ENCODE measurements around the gene TMEM100.

DNA sequence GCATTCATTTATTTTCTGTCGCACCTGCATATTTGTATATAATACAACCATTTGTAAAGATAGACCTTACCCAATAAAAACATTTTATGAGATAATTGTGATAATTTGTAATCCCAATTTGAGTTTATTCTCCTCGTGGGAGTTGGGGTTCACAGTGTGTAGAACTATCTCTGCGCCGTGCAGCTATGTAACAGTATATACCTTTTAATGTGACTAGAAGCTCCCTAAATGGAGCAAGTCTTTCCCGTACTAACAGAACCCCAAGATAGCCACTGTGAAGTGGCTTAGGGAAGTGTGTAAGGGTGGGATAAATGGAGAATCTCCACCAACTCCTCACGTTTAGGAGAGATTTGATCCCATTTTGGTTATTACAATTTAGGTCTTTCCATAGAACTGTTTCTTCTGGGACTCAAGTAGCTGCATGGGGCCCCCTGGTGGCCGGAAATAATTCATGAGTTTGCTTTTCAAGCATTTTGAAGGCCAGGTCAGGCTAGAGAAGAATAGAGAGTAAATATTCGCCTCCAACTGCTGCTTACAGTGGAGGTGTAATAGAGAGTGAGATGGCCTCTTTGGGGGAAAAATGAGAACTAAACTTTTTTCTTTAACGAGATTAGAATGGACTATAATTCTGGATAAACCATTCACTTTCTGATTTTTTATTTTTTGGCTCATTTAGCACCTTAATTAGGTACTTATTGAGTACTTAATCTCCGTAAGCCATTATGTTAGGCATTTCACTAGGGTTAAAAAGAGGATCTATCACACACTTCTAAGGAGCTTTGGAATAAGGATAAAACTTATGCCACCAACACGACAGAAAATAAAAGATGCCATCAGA is 4.5 kb downstream of the TMEM100 start:
- TF ChIP-seq, protein P1, sequence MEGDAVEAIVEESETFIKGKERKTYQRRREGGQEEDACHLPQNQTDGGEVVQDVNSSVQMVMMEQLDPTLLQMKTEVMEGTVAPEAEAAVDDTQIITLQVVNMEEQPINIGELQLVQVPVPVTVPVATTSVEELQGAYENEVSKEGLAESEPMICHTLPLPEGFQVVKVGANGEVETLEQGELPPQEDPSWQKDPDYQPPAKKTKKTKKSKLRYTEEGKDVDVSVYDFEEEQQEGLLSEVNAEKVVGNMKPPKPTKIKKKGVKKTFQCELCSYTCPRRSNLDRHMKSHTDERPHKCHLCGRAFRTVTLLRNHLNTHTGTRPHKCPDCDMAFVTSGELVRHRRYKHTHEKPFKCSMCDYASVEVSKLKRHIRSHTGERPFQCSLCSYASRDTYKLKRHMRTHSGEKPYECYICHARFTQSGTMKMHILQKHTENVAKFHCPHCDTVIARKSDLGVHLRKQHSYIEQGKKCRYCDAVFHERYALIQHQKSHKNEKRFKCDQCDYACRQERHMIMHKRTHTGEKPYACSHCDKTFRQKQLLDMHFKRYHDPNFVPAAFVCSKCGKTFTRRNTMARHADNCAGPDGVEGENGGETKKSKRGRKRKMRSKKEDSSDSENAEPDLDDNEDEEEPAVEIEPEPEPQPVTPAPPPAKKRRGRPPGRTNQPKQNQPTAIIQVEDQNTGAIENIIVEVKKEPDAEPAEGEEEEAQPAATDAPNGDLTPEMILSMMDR (conservative IDR thresholded peaks at IDR 0.05): peak; percentile 93
- TF ChIP-seq EZH2 (IDR thresholded peaks at IDR 0.05; ENCODE audit: low read depth): no peak
